Measurements from ENCODE around the gene ZNF415. TPM values are rescaled to one million over a fixed set of nuclear protein-coding genes. Genes with fewer than 3 reads are reported as not detected.

ZNF415 gene
- total and polyA plus RNA-seq, 9 of the 15 experiments (the other 6 are each of a cell fraction or from before 2014, with no cell fraction given): 0.06 to 0.82 (median 0.14) TPM; not detected in 2

DNA sequence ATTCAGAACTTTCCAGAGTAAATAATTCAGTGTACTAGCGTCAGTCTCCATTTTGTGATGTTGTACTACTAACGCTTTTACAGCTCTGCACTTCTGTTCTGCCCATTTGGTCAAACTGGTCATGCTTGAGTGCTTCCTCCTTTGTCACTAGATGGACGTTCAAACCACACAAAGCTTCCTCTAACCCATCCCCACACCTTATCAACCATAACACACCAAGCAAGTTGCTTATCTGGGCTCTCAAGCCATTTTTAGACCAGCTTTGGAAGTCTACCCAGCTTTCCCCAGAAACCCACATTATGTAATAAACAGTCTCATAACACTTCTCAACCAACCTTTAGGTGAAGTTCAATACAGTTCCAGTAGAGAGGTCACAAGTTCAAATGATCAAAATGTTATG lies 28.4 kb upstream of the ZNF415 start (continued):
- TF ChIP-seq, protein P1, sequence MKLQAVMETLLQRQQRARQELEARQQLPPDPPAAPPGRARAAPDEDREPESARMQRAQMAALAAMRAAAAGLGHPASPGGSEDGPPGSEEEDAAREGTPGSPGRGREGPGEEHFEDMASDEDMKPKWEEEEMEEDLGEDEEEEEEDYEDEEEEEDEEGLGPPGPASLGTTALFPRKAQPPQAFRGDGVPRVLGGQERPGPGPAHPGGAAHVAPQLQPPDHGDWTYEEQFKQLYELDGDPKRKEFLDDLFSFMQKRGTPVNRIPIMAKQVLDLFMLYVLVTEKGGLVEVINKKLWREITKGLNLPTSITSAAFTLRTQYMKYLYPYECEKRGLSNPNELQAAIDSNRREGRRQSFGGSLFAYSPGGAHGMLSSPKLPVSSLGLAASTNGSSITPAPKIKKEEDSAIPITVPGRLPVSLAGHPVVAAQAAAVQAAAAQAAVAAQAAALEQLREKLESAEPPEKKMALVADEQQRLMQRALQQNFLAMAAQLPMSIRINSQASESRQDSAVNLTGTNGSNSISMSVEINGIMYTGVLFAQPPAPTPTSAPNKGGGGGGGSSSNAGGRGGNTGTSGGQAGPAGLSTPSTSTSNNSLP (IDR thresholded peaks at IDR 0.05; ENCODE audit: borderline replicate concordance, low read depth, low read length): no peak
- TF ChIP-seq HNRNPL (IDR thresholded peaks at IDR 0.05; ENCODE audit: low read depth, low read length) (no peak), ZBTB8A (IDR thresholded peaks at IDR 0.05; ENCODE audit: partially characterized antibody) (no peak), ATF7 (IDR thresholded peaks at IDR 0.05) (peak; percentile 73), BRF1 (IDR thresholded peaks at IDR 0.05; ENCODE audit: borderline replicate concordance, extremely low read depth, insufficient read length) (no peak), NR4A1 (CRISPR knock-in tag; IDR thresholded peaks at IDR 0.05) (no peak), NR4A1 (tag; IDR thresholded peaks at IDR 0.05) (no peak), SMAD2 (IDR thresholded peaks at IDR 0.05; ENCODE audit: low read depth, low read length) (no peak), ZNF184 (CRISPR knock-in tag; IDR thresholded peaks at IDR 0.05) (no peak), CCNT2 (IDR thresholded peaks at IDR 0.05; ENCODE audit: borderline replicate concordance, extremely low read depth, insufficient read length, low read depth, low read length) (peak; percentile 82), NELFE (IDR thresholded peaks at IDR 0.05; ENCODE audit: insufficient read depth, insufficient read length) (no peak), PTRF (tag; IDR thresholded peaks at IDR 0.05) (no peak), CREBBP (IDR thresholded peaks at IDR 0.05; ENCODE audit: low read depth, low read length) (no peak), THRAP3 (IDR thresholded peaks at IDR 0.05; ENCODE audit: borderline replicate concordance) (no peak), ZZZ3 (IDR thresholded peaks at IDR 0.05) (no peak), ZC3H11A (IDR thresholded peaks at IDR 0.05; ENCODE audit: low read depth, low read length) (no peak), DNMT1 (IDR thresholded peaks at IDR 0.05) (no peak), ZNF347 (CRISPR knock-in tag; IDR thresholded peaks at IDR 0.05; ENCODE audit: low read depth) (no peak), POLR2H (tag; IDR thresholded peaks at IDR 0.05; ENCODE audit: low read depth) (no peak), CHD4 (IDR thresholded peaks at IDR 0.05; ENCODE audit: insufficient read depth, insufficient replicate concordance, low read depth, low read length, poor library complexity, severe bottlenecking) (no peak), SAFB (IDR thresholded peaks at IDR 0.05; ENCODE audit: borderline replicate concordance, low read depth, low read length) (no peak), IFI16 (CRISPR knock-in tag; IDR thresholded peaks at IDR 0.05) (no peak), DDX20 (tag; IDR thresholded peaks at IDR 0.05; ENCODE audit: low read depth) (no peak), EP300 (IDR thresholded peaks at IDR 0.05; ENCODE audit: low read length) (peak; percentile 91), ZNF174 (CRISPR knock-in tag; IDR thresholded peaks at IDR 0.05) (no peak), ZNF707 (CRISPR knock-in tag; conservative IDR thresholded peaks at IDR 0.05) (no peak), ZNF785 (CRISPR knock-in tag; IDR thresholded peaks at IDR 0.05) (no peak), PML (IDR thresholded peaks at IDR 0.05; ENCODE audit: low read length) (peak; percentile 93), ETV5 (CRISPR knock-in tag; IDR thresholded peaks at IDR 0.05; ENCODE audit: low read depth) (no peak)
- TF ChIP-seq, protein P2, sequence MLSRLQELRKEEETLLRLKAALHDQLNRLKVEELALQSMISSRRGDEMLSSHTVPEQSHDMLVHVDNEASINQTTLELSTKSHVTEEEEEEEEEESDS (CRISPR knock-in tag; IDR thresholded peaks at IDR 0.05): no peak
- TF ChIP-seq, protein P3, sequence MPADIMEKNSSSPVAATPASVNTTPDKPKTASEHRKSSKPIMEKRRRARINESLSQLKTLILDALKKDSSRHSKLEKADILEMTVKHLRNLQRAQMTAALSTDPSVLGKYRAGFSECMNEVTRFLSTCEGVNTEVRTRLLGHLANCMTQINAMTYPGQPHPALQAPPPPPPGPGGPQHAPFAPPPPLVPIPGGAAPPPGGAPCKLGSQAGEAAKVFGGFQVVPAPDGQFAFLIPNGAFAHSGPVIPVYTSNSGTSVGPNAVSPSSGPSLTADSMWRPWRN (IDR thresholded peaks at IDR 0.05; ENCODE audit: low read depth): peak; percentile 82

All from K562 (cell line).